Dendritic cell treated with granulocyte-macrophage colony-stimulating factor and Interleukin-4, amounts not matched to agents 40 ng/mL and 50 ng/mL, for 4 days (primary cell): ENCODE results near the gene UTP3.
A peak's percentile ranks its signal among the peaks of the same experiment; 100 is the strongest.
"Not testable (repeated sequence)": the region's sequence is repeated elsewhere in the genome, so short reads cannot be mapped to it uniquely, and the experiment has no call there.

Source experiments
- H3K27ac Mint-ChIP-seq: one replicate; pipeline ENCODE4 v1.8.0; 2022; ENCODE audit warnings: mild to moderate bottlenecking, mixed read lengths
- H3K27me3 Mint-ChIP-seq: one replicate; pipeline ENCODE4 v1.8.0; 2022; ENCODE audit warnings: mild to moderate bottlenecking, mixed read lengths
- H3K36me3 Mint-ChIP-seq: one replicate; pipeline ENCODE4 v1.8.0; 2022; ENCODE audit warnings: low read depth, mixed read lengths
- H3K4me1 Mint-ChIP-seq: one replicate; pipeline ENCODE4 v1.8.0; 2022; ENCODE audit warnings: low read depth, mixed read lengths
- H3K4me3 Mint-ChIP-seq: one replicate; pipeline ENCODE4 v1.8.0; 2022; ENCODE audit warnings: mild to moderate bottlenecking, moderate library complexity, mixed read lengths
- H3K9me3 Mint-ChIP-seq: one replicate; pipeline ENCODE4 v1.8.0; 2022; ENCODE audit warnings: mixed read lengths
- intact Hi-C: fragments of 100-400 bp; cut with micrococcal nuclease; formaldehyde crosslinking; loops from one replicate; pipeline ENCODE4 v1.15.0; 2022

UTP3 gene

GRCh38 chr4:70674191-70674590, 14.1 kb upstream of the UTP3 start:
- intact Hi-C loops, result no loop called here
- H3K4me1 Mint-ChIP-seq, result peaks cover 6% of the 10 kb centered on the region
- H3K27ac Mint-ChIP-seq, result no peak overlapping the region
- H3K27me3 Mint-ChIP-seq, result no peaks in the 10 kb centered on the region
- H3K9me3 Mint-ChIP-seq, result no peaks in the 10 kb centered on the region
- no peaks in the 10 kb centered on the region for H3K36me3 Mint-ChIP-seq
- H3K4me3 Mint-ChIP-seq, result no peak overlapping the region

GRCh38 chr4:70674731-70675130, 13.6 kb upstream of the UTP3 start:
- Mint-ChIP-seq H3K27me3 (no peaks in the 10 kb centered on the region), H3K4me3 (no peak overlapping the region), H3K4me1 (peaks cover 6% of the 10 kb centered on the region), H3K27ac (no peak overlapping the region), H3K9me3 (no peaks in the 10 kb centered on the region), H3K36me3 (no peaks in the 10 kb centered on the region)
- intact Hi-C loops, result no loop called here

- no peaks in the 10 kb centered on the region for H3K36me3 Mint-ChIP-seq
- peaks cover 6% of the 10 kb centered on the region for H3K4me1 Mint-ChIP-seq
- no peaks in the 10 kb centered on the region for H3K9me3 Mint-ChIP-seq
- H3K27ac Mint-ChIP-seq, result no peak overlapping the region
- H3K27me3 Mint-ChIP-seq, result no peaks in the 10 kb centered on the region
- no peak overlapping the region for H3K4me3 Mint-ChIP-seq
- intact Hi-C loops, result no loop called here
Observed at GRCh38 chr4:70676554-70677090, 11.7 kb upstream of the UTP3 start.

GRCh38 chr4:70678383-70678999, 9.8 kb upstream of the UTP3 start:
- Mint-ChIP-seq H3K9me3 (no peaks in the 10 kb centered on the region), H3K36me3 (no peaks in the 10 kb centered on the region), H3K4me3 (no peak overlapping the region), H3K4me1 (peaks cover 6% of the 10 kb centered on the region), H3K27me3 (no peaks in the 10 kb centered on the region), H3K27ac (no peak overlapping the region)
- intact Hi-C loops, result no loop called here

GRCh38 chr4:70680934-70681333, 7.4 kb upstream of the UTP3 start:
- no peak overlapping the region for H3K27ac Mint-ChIP-seq
- H3K4me3 Mint-ChIP-seq, result no peak overlapping the region
- H3K36me3 Mint-ChIP-seq, result no peaks in the 10 kb centered on the region
- intact Hi-C loops, result no loop called here
- no peaks in the 10 kb centered on the region for H3K27me3 Mint-ChIP-seq
- H3K4me1 Mint-ChIP-seq, result peaks cover 6% of the 10 kb centered on the region
- no peaks in the 10 kb centered on the region for H3K9me3 Mint-ChIP-seq

- intact Hi-C loops, result no loop called here
- H3K27ac Mint-ChIP-seq, result no peak overlapping the region
Observed at GRCh38 chr4:70681704-70682103, 6.6 kb upstream of the UTP3 start.

GRCh38 chr4:70682142-70682541, 6.2 kb upstream of the UTP3 start:
- H3K4me3 Mint-ChIP-seq, H3K4me1 Mint-ChIP-seq, H3K9me3 Mint-ChIP-seq, H3K36me3 Mint-ChIP-seq, H3K27ac Mint-ChIP-seq, intact Hi-C loops, H3K27me3 Mint-ChIP-seq: not testable (repeated sequence)

More at GRCh38 chr4:70681704-70682103, 6.6 kb upstream of the UTP3 start:
- H3K4me1 Mint-ChIP-seq, result peaks cover 6% of the 10 kb centered on the region
- no peaks in the 10 kb centered on the region for H3K36me3 Mint-ChIP-seq
- H3K4me3 Mint-ChIP-seq, result no peak overlapping the region
- no peaks in the 10 kb centered on the region for H3K27me3 Mint-ChIP-seq
- no peaks in the 10 kb centered on the region for H3K9me3 Mint-ChIP-seq

- Mint-ChIP-seq H3K36me3 (peaks cover 34% of the 10 kb centered on the region), H3K4me1 (peaks cover 33% of the 10 kb centered on the region), H3K27me3 (no peaks in the 10 kb centered on the region), H3K4me3 (peak overlapping the region; percentile 93), H3K27ac (peak overlapping the region; percentile 99), H3K9me3 (no peaks in the 10 kb centered on the region)
- intact Hi-C loops, result loop anchor here (5.0 kb wide), 2 partner anchors 260 to 305 kb away; partner anchors contain the start of gene DCK
Observed at GRCh38 chr4:70687392-70687791, 940 bp upstream of the UTP3 start.

- H3K9me3 Mint-ChIP-seq, result no peaks in the 10 kb centered on the region
- peaks cover 34% of the 10 kb centered on the region for H3K36me3 Mint-ChIP-seq
- peaks cover 33% of the 10 kb centered on the region for H3K4me1 Mint-ChIP-seq
- peak overlapping the region; percentile 99 for H3K27ac Mint-ChIP-seq
- intact Hi-C loops, result loop anchor here (1.0 to 5.0 kb wide), 4 partner anchors 15 to 303 kb away; partner anchors contain the start of genes DCK and GRSF1
- peak overlapping the region; percentile 93 for H3K4me3 Mint-ChIP-seq
- no peaks in the 10 kb centered on the region for H3K27me3 Mint-ChIP-seq
Observed at GRCh38 chr4:70688795-70689231, 481 bp downstream of the UTP3 start.

- H3K36me3 Mint-ChIP-seq, result peaks cover 40% of the 10 kb centered on the region
- H3K4me1 Mint-ChIP-seq, result peaks cover 33% of the 10 kb centered on the region
- H3K9me3 Mint-ChIP-seq, result no peaks in the 10 kb centered on the region
- peak overlapping the region; percentile 66 for H3K27ac Mint-ChIP-seq
- intact Hi-C loops, result no loop called here
- H3K4me3 Mint-ChIP-seq, result peak overlapping the region; percentile 61
- H3K27me3 Mint-ChIP-seq, result no peaks in the 10 kb centered on the region
Observed at GRCh38 chr4:70691661-70692060, 3.3 kb downstream of the UTP3 start.

- H3K27me3 Mint-ChIP-seq, intact Hi-C loops, H3K27ac Mint-ChIP-seq, H3K4me3 Mint-ChIP-seq, H3K9me3 Mint-ChIP-seq: not testable (repeated sequence)
- peaks cover 21% of the 10 kb centered on the region for H3K4me1 Mint-ChIP-seq
- H3K36me3 Mint-ChIP-seq, result peaks cover 20% of the 10 kb centered on the region
Observed at GRCh38 chr4:70694633-70695032, 6.3 kb downstream of the UTP3 start.

GRCh38 chr4:70698435-70698834, 10.1 kb downstream of the UTP3 start:
- H3K9me3 Mint-ChIP-seq, H3K27ac Mint-ChIP-seq, H3K4me1 Mint-ChIP-seq, intact Hi-C loops, H3K27me3 Mint-ChIP-seq, H3K4me3 Mint-ChIP-seq, H3K36me3 Mint-ChIP-seq: not testable (repeated sequence)

- no peak overlapping the region for H3K4me3 Mint-ChIP-seq
- H3K4me1 Mint-ChIP-seq, result peaks cover 10% of the 10 kb centered on the region
- peaks cover 12% of the 10 kb centered on the region for H3K36me3 Mint-ChIP-seq
- no peak overlapping the region for H3K27ac Mint-ChIP-seq
- H3K9me3 Mint-ChIP-seq, result no peaks in the 10 kb centered on the region
- no peaks in the 10 kb centered on the region for H3K27me3 Mint-ChIP-seq
- intact Hi-C loops, result loop anchor here (5.0 to 10.0 kb wide), 2 partner anchors 74 to 137 kb away; partner anchors contain the start of gene GRSF1
Observed at GRCh38 chr4:70700712-70701111, 12.4 kb downstream of the UTP3 start.

GRCh38 chr4:70701271-70701670, 12.9 kb downstream of the UTP3 start:
- intact Hi-C loops, result loop anchor here (5.0 to 10.0 kb wide), 2 partner anchors 74 to 136 kb away; partner anchors contain the start of gene GRSF1
- H3K9me3 Mint-ChIP-seq, result no peaks in the 10 kb centered on the region
- H3K27me3 Mint-ChIP-seq, result no peaks in the 10 kb centered on the region

More at GRCh38 chr4:70701271-70701670, 12.9 kb downstream of the UTP3 start:
- peaks cover 10% of the 10 kb centered on the region for H3K4me1 Mint-ChIP-seq
- H3K36me3 Mint-ChIP-seq, result peaks cover 11% of the 10 kb centered on the region
- H3K4me3 Mint-ChIP-seq, result no peak overlapping the region
- H3K27ac Mint-ChIP-seq, result no peak overlapping the region
